Testis (tissue), 3 donors: ENCODE data around the gene RIPOR3. TPM values are rescaled to one million over a fixed set of nuclear protein-coding genes. Genes with fewer than 3 reads are reported as not detected.

Experiments used
- DNase-seq: peaks from one replicate; pipeline ENCODE4 v3.0.0-alpha.2; 2019
- H3K27ac ChIP-seq, 2 donors: fragments of 200-600 bp; sonication (generic); one replicate each; pipeline ENCODE4 v1.5.1; 2019
- H3K27me3 ChIP-seq: fragments of 200-600 bp; sonication (generic); one replicate; pipeline ENCODE4 v1.5.1; 2019
- H3K36me3 ChIP-seq: fragments of 200-600 bp; sonication (generic); one replicate; pipeline ENCODE4 v1.5.1; 2017; ENCODE audit warnings: low read depth; ENCODE audit errors: missing control alignments
- H3K4me1 ChIP-seq: fragments of 200-600 bp; sonication (generic); one replicate; pipeline ENCODE4 v1.5.1; 2019
- H3K4me3 ChIP-seq, 2 donors: fragments of 200-600 bp; sonication (generic); one replicate each; pipeline ENCODE4 v1.5.1; 2017 to 2019
- H3K9me3 ChIP-seq: fragments of 200-600 bp; sonication (generic); one replicate; pipeline ENCODE4 v1.5.1; 2017
- CTCF ChIP-seq, 3 experiments: fragments of 450-650 bp in 2 of 3; fragments of 200-600 bp in 1 of 3; sonication (generic) in 1 of 3; IDR thresholded peaks; one replicate each; pipeline ENCODE4 v1.5.1; 2016 to 2019; ENCODE audit warnings: antibody characterized with exemption in 3 of 3, mild to moderate bottlenecking in 2 of 3, moderate library complexity in 1 of 3
- POLR2A ChIP-seq: fragments of 450-650 bp; IDR thresholded peaks from one replicate; pipeline ENCODE4 v1.6.1; 2017; ENCODE audit warnings: antibody characterized with exemption, mild to moderate bottlenecking, moderate library complexity
- WGBS, 2 donors: methylation state at CpG; one replicate each; pipeline ENCODE4 v1.1.5; 2018; 5-methylcytosine and 5-hydroxymethylcytosine counted together
- intact Hi-C: fragments of 100-400 bp; cut with DNase I; formaldehyde crosslinking; loops from one replicate; pipeline ENCODE4 v1.15.1; 2023; ENCODE audit warnings: low total_unique reads
- polyA plus RNA-seq: library from polyadenylated mRNA; stranded (reverse); fragments of 350-450 nt; fragmentation: Illumina TruSeq; extraction: RNeasy Lipid Tissue Mini Kit (QIAGEN cat#74804); gene quantifications from one replicate; pipeline ENCODE4 v1.2.3, GENCODE V29; 2014; ENCODE audit warnings: low read depth, low replicate concordance; ENCODE audit not compliant: insufficient read depth
- total RNA-seq, 2 donors: library from RNA; depleted of rRNA; stranded (reverse); fragments of >200 nt; gene quantifications; one replicate each; pipeline ENCODE4 v1.2.3, GENCODE V29; 2016

The RIPOR3 gene
- total and polyA plus RNA-seq, 3 donors from 2014 or later = 11.3 to 26.9 (median 22.1) TPM

GRCh38 chr20:50730765-50731054 lies 39.4 kb upstream of the RIPOR3 start:
- TF ChIP-seq POLR2A (no peak), CTCF (IDR thresholded peaks at IDR 0.05) (no peak)
- WGBS, 2 donors = 0 to 2% methylated on average over 6 to 31 of the region's 35 CpGs
- Histone ChIP-seq H3K4me1 (peaks cover 4% of the 10 kb centered on the region), H3K4me3 (peak overlapping the region; percentile 87), H3K27me3 (no peaks in the 10 kb centered on the region), H3K36me3 (no peaks in the 10 kb centered on the region), H3K27ac (peak overlapping the region; percentile 77 to 85), H3K9me3 (no peaks in the 10 kb centered on the region)
- DNase-seq = no peak
- intact Hi-C loops = no loop called here

GRCh38 chr20:50729901-50730764 lies 38.8 kb upstream of the RIPOR3 start:
- 26 to 28% methylated on average over 21 of the region's 21 CpGs for WGBS, 2 donors
- TF ChIP-seq POLR2A (no peak), CTCF (IDR thresholded peaks at IDR 0.05) (no peak)
- peak; percentile 24 for DNase-seq
- H3K4me1 ChIP-seq = peaks cover 10% of the 10 kb centered on the region
- no peaks in the 10 kb centered on the region for H3K36me3 ChIP-seq
- intact Hi-C loops = no loop called here
- no peaks in the 10 kb centered on the region for H3K9me3 ChIP-seq
- no peaks in the 10 kb centered on the region for H3K27me3 ChIP-seq
- peak overlapping the region; percentile 77 to 85 for H3K27ac ChIP-seq
- H3K4me3 ChIP-seq = peak overlapping the region; percentile 87

- WGBS, 2 donors = 70 to 76% methylated on average over 11 of the region's 11 CpGs
- TF ChIP-seq POLR2A (no peak), CTCF (IDR thresholded peaks at IDR 0.05) (no peak)
- Histone ChIP-seq H3K4me1 (peaks cover 19% of the 10 kb centered on the region), H3K4me3 (no peak overlapping the region), H3K9me3 (no peaks in the 10 kb centered on the region), H3K27ac (peak overlapping the region in 1 of 2 donors; percentile 85), H3K36me3 (no peaks in the 10 kb centered on the region), H3K27me3 (no peaks in the 10 kb centered on the region)
- DNase-seq = peak; percentile 13
- intact Hi-C loops = no loop called here
Measured at GRCh38 chr20:50728981-50729874, 37.9 kb upstream of the RIPOR3 start.

GRCh38 chr20:50728486-50728980 lies 37.2 kb upstream of the RIPOR3 start:
- no peaks in the 10 kb centered on the region for H3K27me3 ChIP-seq
- intact Hi-C loops = no loop called here
- peak; percentile 2 for DNase-seq
- 74 to 80% methylated on average over 4 of the region's 4 CpGs for WGBS, 2 donors
- peaks cover 25% of the 10 kb centered on the region for H3K4me1 ChIP-seq
- H3K36me3 ChIP-seq = no peaks in the 10 kb centered on the region
- no peak overlapping the region for H3K27ac ChIP-seq
- H3K9me3 ChIP-seq = no peaks in the 10 kb centered on the region
- TF ChIP-seq CTCF (IDR thresholded peaks at IDR 0.05) (no peak), POLR2A (no peak)
- no peak overlapping the region for H3K4me3 ChIP-seq
